NCI-H345 treated with DMSO at 0.1 percent for 48 hours (cell line): ENCODE results near the gene SLC25A48.

Source experiments
- DNase-seq: peaks from one replicate; lab custom pipeline; 2025; ENCODE audit not compliant: unreplicated experiment; lab: John Stamatoyannopoulos, UW

The SLC25A48 gene

DNA sequence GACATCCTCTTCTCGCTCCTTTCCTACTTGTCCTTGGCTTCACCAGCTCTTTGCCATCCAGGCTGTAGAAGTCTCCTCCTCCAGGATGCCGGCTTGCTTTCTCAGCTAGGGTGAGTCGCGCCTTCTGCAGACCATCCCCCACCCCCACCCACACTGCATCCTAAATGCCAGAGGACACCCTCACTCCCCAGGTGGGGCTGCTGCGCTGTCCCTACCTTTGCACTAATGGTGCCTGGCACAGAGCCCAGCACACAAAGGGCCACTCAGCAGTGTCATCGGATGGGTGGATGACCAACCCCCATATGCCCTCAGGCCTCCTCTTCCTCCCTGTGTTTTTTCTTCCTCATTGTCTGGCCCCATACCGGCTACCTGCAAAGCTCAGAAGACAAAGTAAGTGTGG is 46.3 kb downstream of the SLC25A48 start:
- DNase-seq: no peak

DNA sequence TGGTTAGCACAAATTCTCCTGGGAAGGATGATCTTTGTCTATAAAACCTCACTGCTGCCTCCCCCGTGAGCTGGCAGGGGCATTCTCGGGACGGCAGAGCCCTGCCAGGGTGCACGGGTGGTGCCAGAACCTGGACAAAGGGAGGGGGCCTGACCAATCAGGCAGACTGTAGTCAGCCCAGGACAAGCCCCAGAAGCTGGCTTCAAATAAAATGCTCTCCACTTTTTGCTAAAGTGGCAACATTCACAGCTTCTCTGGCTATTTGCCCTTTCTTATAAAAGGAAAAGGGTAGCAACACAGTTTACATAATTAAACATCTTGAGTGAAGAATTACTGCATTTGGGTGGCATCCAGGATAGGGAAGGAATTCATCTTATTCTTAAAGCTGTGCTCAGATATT is 46.8 kb downstream of the SLC25A48 start:
- DNase-seq: no peak

GRCh38 chr5:135881819-135882218 is 47.4 kb downstream of the SLC25A48 start:
- DNase-seq: no peak

DNA sequence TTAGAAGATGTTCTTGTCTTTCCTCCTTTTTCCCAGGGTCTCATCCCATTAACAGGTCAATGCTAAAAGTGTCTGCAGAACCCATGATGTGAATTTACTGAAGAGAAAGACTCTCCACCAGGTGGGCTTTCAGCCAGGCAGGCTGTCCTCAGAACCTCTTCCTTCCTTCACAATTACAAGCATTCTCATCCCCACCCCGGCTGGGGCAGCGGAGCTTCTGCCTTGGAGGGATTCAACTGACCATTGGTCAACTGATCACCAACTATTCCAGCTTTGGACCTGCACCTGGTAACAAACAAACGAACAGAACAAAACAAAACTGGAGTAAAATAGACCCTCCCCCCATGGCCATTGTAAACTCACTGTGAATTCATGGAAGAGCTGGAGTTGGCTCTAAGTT is 48.6 kb downstream of the SLC25A48 start:
- no peak for DNase-seq

- DNase-seq: no peak
Measured at GRCh38 chr5:135883441-135883840, 49.0 kb downstream of the SLC25A48 start.

DNA sequence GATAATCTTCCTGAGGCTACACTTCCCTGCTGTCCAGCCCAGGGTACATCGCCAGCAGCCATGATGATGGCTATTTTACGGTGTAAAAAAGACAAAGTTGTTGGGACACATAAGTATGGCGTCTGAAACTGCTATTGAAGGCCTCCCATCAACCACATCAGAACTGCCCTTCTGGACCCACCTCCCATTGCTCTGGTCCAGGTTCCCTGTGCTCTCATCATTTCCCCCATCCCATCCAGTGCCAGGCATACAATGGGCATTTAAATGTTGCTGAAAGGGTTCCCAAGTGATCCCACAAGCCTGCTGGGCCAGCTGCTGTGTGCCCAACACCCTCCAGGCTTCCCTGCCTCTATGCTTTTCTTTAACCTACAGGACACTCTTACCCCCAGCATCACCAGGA is 50.6 kb downstream of the SLC25A48 start:
- DNase-seq: no peak

DNA sequence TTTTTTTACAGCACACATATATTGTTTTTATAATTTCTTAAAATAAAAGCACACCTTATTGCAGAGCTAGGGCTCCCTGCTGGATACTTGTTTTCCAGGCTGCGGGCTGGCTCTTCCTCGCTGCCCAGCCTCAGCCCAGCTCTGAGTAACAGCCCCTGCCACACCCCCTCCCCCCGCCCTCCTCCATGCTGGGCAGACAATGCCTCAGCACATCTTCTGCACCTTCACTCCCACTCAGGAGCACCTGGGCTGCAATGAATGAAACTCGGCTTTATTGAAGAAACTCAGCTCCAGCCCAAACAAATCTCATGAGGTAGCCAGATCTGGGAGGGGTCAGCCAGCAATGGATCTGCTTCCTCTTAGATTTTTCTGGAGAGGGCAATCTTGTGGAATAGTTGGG is 51.7 kb downstream of the SLC25A48 start:
- DNase-seq: no peak

GRCh38 chr5:135887447-135887864 is 53.0 kb downstream of the SLC25A48 start:
- peak; percentile 74 for DNase-seq

DNA sequence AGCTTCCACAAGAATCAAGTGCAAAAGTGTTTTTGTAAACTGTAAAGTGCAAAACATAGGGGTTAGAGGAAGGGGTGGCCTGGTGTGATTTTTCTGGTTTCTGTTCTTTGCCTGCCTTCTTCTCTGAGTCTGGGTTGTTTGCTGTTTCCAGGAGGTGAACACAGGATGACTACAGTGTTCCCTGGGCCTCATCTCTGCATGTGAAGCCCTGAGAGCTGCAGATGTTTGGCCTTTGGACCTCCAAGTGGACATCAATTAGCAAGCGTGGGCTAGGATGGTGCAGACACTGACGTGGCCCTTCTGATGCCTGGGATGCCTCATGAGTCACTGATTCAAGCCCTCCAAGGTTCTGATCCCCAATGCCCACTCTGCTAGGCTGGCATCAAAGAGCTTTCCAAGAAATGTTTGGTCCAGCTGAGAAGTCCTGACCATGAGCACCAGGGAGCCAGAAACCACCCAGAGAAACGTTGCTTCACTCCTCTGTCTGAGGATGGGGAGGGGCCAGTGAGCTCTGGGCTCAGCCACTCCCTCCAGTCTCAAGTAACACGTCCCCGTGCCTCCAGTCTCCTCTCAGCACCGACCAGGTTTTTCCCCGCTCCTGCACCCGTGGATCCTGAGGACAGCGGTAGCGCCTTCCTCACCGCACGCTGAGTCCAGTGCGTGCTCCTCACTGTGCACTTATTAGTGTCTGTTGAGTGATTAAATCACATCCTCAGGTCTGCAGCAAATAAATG is 53.6 kb downstream of the SLC25A48 start:
- DNase-seq: no peak

DNA sequence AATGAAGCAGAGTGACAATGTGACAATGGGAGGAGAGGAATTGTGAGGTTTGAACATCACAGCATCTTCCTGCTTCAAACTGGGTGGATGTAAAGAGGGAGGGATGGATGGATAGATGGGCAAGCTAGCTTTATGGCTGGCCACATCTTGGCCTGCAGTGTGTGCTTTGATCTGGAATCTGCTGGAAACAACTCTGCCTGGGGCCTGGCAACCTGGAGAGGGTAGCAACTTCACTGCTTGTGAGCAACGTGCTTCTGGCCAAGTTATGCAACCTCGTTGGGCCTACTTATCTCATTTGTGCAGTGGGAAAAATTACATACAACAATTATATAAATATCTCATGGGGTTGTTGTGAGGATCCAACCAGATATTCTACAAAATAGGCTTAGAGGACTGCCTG is 55.8 kb downstream of the SLC25A48 start:
- DNase-seq: no peak

DNA sequence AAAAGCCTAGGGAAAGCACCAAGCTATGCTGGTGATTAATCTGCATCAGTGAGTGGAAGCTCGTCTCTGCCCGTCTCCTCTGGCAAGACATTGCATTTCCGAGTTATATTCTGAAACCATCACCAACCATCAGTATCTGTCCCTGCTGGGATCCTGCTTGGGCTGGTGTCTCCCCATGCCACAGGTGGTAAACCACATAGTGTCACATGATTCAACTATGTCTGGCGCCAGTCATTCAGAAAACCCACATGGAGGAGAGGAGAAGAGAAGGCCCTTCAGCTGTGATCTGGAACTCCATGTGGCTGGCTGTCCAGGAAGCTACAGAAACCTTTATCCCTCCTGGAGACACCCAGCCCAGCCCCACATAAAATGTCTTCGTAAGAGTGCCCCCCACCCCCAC is 56.4 kb downstream of the SLC25A48 start:
- no peak for DNase-seq

DNA sequence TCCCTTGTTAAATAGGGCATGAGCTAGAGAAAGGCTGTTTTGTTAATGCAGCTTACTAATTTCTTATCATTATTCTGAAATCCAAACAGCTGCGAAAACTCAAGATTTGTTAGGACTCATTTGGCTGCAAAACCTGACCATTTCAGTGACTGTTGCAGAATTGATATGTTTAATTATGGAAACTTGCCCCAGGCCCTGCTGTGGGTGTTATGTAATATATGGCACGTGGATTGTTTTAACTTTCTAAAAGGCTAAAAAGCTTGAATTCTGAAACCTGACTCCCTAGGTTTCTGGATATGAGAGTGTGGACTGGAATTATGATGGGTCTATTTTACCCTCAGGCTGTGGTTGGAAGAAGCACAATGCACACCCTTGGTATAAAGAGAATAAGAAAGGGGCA is 56.8 kb downstream of the SLC25A48 start:
- DNase-seq: no peak

- no peak for DNase-seq
Measured at GRCh38 chr5:135891791-135892190, 57.3 kb downstream of the SLC25A48 start.

DNA sequence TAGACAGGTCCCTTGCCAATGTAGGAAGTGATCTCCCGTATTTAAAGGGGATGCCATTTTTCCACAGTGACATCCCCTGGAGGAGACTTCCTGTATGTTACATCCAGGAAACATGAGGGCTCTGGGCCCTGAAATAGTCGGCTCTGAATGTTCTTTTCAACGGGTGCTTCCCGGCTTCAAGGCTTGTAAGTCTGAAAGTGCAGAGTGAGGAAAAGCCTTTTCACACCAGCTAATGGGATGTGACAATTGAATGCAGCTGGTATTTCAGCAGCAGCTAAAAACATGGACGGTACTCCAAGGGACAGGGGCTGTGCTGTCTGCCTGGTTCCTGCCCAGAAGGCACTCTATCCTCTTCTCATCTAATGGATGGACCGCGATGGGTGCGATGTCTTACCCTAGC is 59.8 kb downstream of the SLC25A48 start:
- DNase-seq: no peak

DNA sequence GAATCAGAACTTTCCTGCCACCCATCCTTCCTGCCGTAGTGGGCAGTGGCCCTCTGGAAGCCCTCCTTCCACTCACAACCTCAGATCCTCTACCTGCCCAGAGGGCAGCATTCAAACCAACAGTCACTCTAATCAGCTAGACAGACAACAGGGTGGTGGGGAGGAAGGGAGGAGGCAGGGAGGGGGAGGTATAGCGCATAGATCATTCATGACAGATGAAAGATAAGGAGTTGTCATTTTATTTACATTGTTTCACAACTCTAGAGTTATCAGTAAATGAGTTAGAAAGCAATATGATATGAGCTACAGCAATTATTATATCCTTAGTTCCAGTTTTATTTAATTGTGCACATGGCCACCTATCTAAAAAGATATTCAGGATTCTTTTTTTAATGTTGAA is 60.3 kb downstream of the SLC25A48 start:
- DNase-seq: no peak

DNA sequence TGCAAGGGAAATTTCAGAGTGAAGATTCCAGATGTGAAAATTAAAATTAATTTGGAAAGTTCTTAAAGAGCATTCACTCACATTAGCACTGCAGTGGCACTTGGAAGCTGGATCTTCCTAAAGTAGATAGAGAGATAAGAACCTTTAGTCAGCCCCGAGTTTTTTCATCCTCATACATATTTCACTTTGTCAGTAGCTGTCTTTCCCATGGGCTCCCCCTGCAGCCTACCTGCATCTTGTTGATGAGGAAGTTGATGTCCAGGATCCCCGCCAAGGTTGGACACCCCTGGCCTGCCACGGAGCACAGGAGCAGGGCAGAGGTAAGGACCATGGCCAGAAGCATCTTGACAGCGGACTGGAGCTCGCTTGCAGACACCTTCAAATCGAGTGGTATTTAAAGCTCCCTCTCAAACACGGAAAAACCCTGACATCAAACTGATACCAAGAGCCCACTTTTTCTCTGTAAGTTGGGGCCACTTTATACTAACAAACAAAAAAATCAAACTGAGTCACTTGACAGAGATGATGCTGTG is 61.1 kb downstream of the SLC25A48 start, which contains the start of gene IL9:
Gene IL9, minus strand, starts transcription at position 368 of the 533 bp plus-strand sequence. Its CDS starts 25 bp downstream, at position 343.
- DNase-seq: no peak

DNA sequence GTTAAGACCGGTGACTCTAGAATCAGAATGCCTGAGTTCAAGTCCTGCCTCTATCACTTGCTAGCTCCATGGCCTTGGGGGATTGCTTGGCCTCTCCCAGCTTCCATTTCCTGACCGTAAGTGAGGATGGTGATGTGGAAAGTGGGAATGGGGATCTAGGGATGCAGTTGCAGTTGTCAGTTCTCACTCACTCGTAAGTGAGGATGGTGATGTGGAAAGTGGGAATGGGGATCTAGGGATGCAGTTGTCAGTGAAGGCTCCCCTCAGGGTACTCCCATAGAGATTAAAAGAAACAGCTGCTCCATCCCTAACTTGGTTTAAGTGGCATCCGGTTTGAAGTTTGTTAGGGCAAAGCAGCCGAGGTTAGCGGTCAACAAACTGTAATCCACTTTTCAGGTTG is 64.2 kb downstream of the SLC25A48 start:
- no peak for DNase-seq

DNA sequence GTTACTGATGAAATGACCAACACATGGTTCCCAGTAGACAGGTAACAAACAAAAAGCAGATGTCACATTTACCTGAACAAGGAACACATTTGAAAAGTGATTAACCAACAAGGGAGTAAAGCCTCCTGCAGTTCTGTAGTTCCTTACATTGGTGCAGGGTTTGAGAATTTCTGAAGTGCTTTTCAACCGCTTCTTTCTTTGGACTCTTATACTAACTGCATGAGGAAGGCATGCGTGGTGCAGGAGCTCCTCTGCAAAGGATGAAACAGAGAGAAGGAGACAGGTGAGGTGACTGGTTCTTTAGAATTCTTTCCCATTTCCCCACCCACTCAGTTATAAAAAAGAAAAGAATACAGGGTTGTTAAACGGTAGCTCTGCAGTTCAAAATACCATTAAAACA is 65.8 kb downstream of the SLC25A48 start:
- DNase-seq: no peak

DNA sequence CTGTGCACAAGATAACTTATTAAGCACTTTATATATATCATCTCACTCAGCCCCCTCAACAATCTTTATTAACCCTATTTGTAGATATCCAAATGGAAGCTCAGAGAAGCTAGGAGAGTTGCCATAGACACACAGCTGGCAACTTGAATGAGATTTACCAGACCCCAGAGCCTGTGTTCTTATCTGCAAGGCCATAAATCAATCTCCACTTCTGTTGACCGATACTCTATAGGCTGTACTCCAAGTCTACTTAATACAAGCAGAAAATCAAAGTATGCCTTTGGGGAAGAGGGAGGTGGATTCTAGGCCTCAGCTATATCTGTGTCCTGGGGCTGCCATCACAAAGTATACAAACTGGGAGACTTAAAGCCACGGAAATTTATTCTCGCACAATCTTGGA is 67.2 kb downstream of the SLC25A48 start:
- DNase-seq: no peak

GRCh38 chr5:135905144-135905543 is 70.7 kb downstream of the SLC25A48 start:
- DNase-seq: no peak

GRCh38 chr5:135913713-135914626 is 79.5 kb downstream of the SLC25A48 start:
- DNase-seq: no peak

DNA sequence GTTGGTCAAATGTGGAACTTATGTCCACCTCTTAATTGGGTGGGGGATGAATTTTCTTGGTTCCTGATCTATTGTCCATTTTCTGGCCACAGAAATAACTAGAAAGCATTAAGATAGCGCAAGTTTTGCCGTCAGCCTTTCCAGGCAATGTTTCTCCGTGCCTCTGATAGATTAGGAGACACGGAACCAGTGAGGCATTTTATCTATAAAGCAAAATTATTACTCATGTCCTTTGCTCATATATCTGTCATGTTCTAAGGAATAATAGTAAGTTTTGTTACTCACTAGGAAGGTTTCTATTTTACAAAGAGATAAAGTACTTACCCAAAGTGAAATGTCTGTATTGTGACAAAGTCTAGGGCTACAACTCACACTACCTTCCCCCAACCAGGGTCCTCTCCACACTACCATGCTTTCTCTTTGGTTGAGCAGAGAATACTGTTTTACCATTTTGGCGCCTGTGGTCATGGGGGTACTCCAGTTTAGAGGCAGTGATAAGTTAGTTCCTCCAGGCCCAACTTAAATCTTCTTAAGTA is 81.1 kb downstream of the SLC25A48 start:
- DNase-seq: no peak
